ENCODE results near the gene BBS2. TPM values are rescaled to one million over a fixed set of nuclear protein-coding genes. Genes with fewer than 3 reads are reported as not detected.
A peak's percentile ranks its signal among the peaks of the same experiment; 100 is the strongest.

Gene BBS2
- polyA plus RNA-seq, 1 donor from 2014 or later = 197 TPM

DNA sequence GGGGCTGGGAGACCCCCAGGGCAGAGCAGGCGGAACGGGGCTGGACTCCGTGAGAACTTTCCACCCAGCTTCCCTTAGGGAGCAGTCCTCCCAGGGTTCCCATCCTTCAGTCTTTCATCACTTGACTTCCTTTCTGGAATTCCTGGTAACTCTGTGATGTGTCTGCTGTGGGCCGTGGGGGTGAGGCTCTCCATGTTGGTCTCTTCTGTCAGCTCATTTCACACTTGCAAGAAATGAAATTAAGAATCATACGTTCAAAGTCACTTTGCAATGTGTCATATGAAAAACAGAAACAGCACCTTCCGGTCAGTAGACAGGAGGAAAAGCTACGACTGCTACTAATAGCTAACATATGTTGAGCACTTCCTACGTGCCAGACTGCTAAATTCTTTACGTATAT is 5.4 kb upstream of the BBS2 start:
- Histone ChIP-seq H3K9me3 (ENCODE audit: low read length) (no peaks in the 10 kb centered on the region), H2AFZ (ENCODE audit: low read depth, low read length) (no peak overlapping the region), H3K9ac (ENCODE audit: low read length) (no peak overlapping the region), H3K27me3 (ENCODE audit: insufficient read depth, low read depth, low read length) (no peaks in the 10 kb centered on the region), H3K36me3 (ENCODE audit: insufficient read depth, low read length) (no peaks in the 10 kb centered on the region), H3K79me2 (replicated peaks; ENCODE audit: insufficient read depth, low read length) (no peaks in the 10 kb centered on the region), H3K27ac (ENCODE audit: low read length) (no peak overlapping the region), H3K4me2 (ENCODE audit: low read length) (no peak overlapping the region), H4K20me1 (ENCODE audit: insufficient read depth) (no peaks in the 10 kb centered on the region), H3K4me3 (ENCODE audit: low read length) (no peak overlapping the region), H3F3A (ENCODE audit: insufficient read depth, low read length, poor library complexity, severe bottlenecking) (no peaks in the 10 kb centered on the region), H3K9me2 (ENCODE audit: insufficient read depth, low read length) (no peaks in the 10 kb centered on the region)
- TF ChIP-seq MXI1 (conservative IDR thresholded peaks at IDR 0.05; ENCODE audit: poor library complexity, severe bottlenecking) (no peak), EP300 (conservative IDR thresholded peaks at IDR 0.05; ENCODE audit: poor library complexity, severe bottlenecking) (no peak), POLR2AphosphoS5 (IDR thresholded peaks at IDR 0.05) (no peak), REST (IDR thresholded peaks at IDR 0.05; ENCODE audit: borderline replicate concordance) (no peak), CTCF (IDR thresholded peaks at IDR 0.05; ENCODE audit: poor library complexity, severe bottlenecking) (no peak), EZH2 (IDR thresholded peaks at IDR 0.05; ENCODE audit: borderline replicate concordance, insufficient read depth, low read length, poor library complexity, severe bottlenecking) (no peak), TAF1 (IDR thresholded peaks at IDR 0.05; ENCODE audit: low read depth) (no peak), RAD21 (conservative IDR thresholded peaks at IDR 0.05) (no peak), SMC3 (conservative IDR thresholded peaks at IDR 0.05; ENCODE audit: poor library complexity) (no peak)

GRCh38 chr16:56520251-56520577 is 390 bp upstream of the BBS2 start:
- H4K20me1 ChIP-seq (ENCODE audit: insufficient read depth) = no peaks in the 10 kb centered on the region
- peaks cover 17% of the 10 kb centered on the region for H3K79me2 ChIP-seq (replicated peaks; ENCODE audit: insufficient read depth, low read length)
- no peaks in the 10 kb centered on the region for H3K27me3 ChIP-seq (ENCODE audit: insufficient read depth, low read depth, low read length)
- TF ChIP-seq EZH2 (IDR thresholded peaks at IDR 0.05; ENCODE audit: borderline replicate concordance, insufficient read depth, low read length, poor library complexity, severe bottlenecking) (no peak), CTCF (IDR thresholded peaks at IDR 0.05; ENCODE audit: poor library complexity, severe bottlenecking) (no peak), MXI1 (conservative IDR thresholded peaks at IDR 0.05; ENCODE audit: poor library complexity, severe bottlenecking) (no peak), RAD21 (conservative IDR thresholded peaks at IDR 0.05) (no peak), SMC3 (conservative IDR thresholded peaks at IDR 0.05; ENCODE audit: poor library complexity) (no peak)
- H3K27ac ChIP-seq (ENCODE audit: low read length) = peak overlapping the region; percentile 92
- peak overlapping the region; percentile 93 for H2AFZ ChIP-seq (ENCODE audit: low read depth, low read length)
- no peaks in the 10 kb centered on the region for H3K9me3 ChIP-seq (ENCODE audit: low read length)
- peak overlapping the region; percentile 99 for H3K4me3 ChIP-seq (ENCODE audit: low read length)
- H3K9ac ChIP-seq (ENCODE audit: low read length) = peak overlapping the region; percentile 95
- peak overlapping the region; percentile 83 for H3K4me2 ChIP-seq (ENCODE audit: low read length)
- H3K36me3 ChIP-seq (ENCODE audit: insufficient read depth, low read length) = no peaks in the 10 kb centered on the region
- H3F3A ChIP-seq (ENCODE audit: insufficient read depth, low read length, poor library complexity, severe bottlenecking) = no peaks in the 10 kb centered on the region
- no peaks in the 10 kb centered on the region for H3K9me2 ChIP-seq (ENCODE audit: insufficient read depth, low read length)
